Activated CD4-positive, alpha-beta T cell treated with anti-CD3 and anti-CD28 coated beads for 36 hours (primary cell): Measurements from ENCODE around the gene WNT1. TPM values are rescaled to one million over a fixed set of nuclear protein-coding genes. Genes with fewer than 3 reads are reported as not detected.

Experiments used
- ATAC-seq: fragments of 200-7000 bp; cut with Tn5 transposase; one replicate; pipeline ENCODE4 v1.10.0; 2021; ENCODE audit warnings: mild to moderate bottlenecking, moderate library complexity
- CTCF ChIA-PET: fragments of 350-600 bp; sonication (Branson Sonifier 250); formaldehyde crosslinking; loops from one replicate; lab custom pipeline; 2021; ENCODE audit warnings: antibody characterized with exemption; lab: Charles Lee
- POLR2A ChIA-PET: fragments of 350-600 bp; sonication (Branson Sonifier 250); formaldehyde crosslinking; loops from one replicate; lab custom pipeline; 2021; ENCODE audit warnings: antibody characterized with exemption, inconsistent platforms; lab: Charles Lee
- DNase-seq: peaks from one replicate; pipeline ENCODE4 v3.0.0-alpha.2; 2020
- H3K27ac Mint-ChIP-seq: one replicate; pipeline ENCODE4 v1.8.0; 2021; ENCODE audit warnings: mixed read lengths
- H3K27me3 Mint-ChIP-seq: one replicate; pipeline ENCODE4 v1.8.0; 2021; ENCODE audit warnings: mixed read lengths
- H3K36me3 Mint-ChIP-seq: one replicate; pipeline ENCODE4 v1.8.0; 2021; ENCODE audit warnings: low read depth, mixed read lengths
- H3K4me1 Mint-ChIP-seq: one replicate; pipeline ENCODE4 v1.8.0; 2021; ENCODE audit warnings: mixed read lengths
- H3K4me3 Mint-ChIP-seq: one replicate; pipeline ENCODE4 v1.8.0; 2021; ENCODE audit warnings: mild to moderate bottlenecking, moderate library complexity, mixed read lengths
- H3K9me3 Mint-ChIP-seq: one replicate; pipeline ENCODE4 v1.8.0; 2021; ENCODE audit warnings: low read depth, mixed read lengths
- intact Hi-C, 2 experiments: fragments of 100-400 bp; cut with DNase I in 1 of 2; cut with micrococcal nuclease in 1 of 2; formaldehyde crosslinking; loops; one replicate each; pipeline versions ENCODE4 v1.14.2 to v1.15.1; 2022 to 2024; cut with DNase I, micrococcal nuclease
- total RNA-seq, 2 experiments: library from RNA; stranded (reverse); gene quantifications; one replicate each; pipeline ENCODE4 v1.2.3, GENCODE V29; 2021

The WNT1 gene
- total RNA-seq, 2 experiments from 2014 or later: not detected

- H3K9me3 Mint-ChIP-seq: no peaks in the 10 kb centered on the region
- H3K36me3 Mint-ChIP-seq: no peaks in the 10 kb centered on the region
- H3K4me3 Mint-ChIP-seq: peak overlapping the region; percentile 54
- POLR2A ChIA-PET: no interaction called here
- peaks cover 63% of the 10 kb centered on the region for H3K27me3 Mint-ChIP-seq
- ATAC-seq: no peak
- H3K27ac Mint-ChIP-seq: no peak overlapping the region
- peaks cover 50% of the 10 kb centered on the region for H3K4me1 Mint-ChIP-seq
- intact Hi-C loops: loop anchor here (1.0 to 5.0 kb wide), 4 partner anchors 15 to 128 kb away; partner anchors contain the start of genes DDX23 (in 1 of the 2) and DHH (in 1 of the 2)
- CTCF ChIA-PET: interaction anchor here (0.5 to 13.1 kb wide), 13 partner anchors 7 to 1722 kb away, joined by 3 to 246 read pairs (median 6); partner anchors contain the start of genes DDN, DDX23 and FKBP11
- peak; percentile 65 for DNase-seq
These were observed 2.3 kb downstream of the WNT1 start for GRCh38 chr12:48980389-48980952.

GRCh38 chr12:48980953-48981756 lies 3.0 kb downstream of the WNT1 start:
- intact Hi-C loops: loop anchor here (1.0 to 5.0 kb wide), 4 partner anchors 14 to 128 kb away; partner anchors contain the start of genes DDX23 (in 1 of the 2) and DHH (in 1 of the 2)
- no peaks in the 10 kb centered on the region for H3K36me3 Mint-ChIP-seq
- DNase-seq: peak; percentile 69
- peaks cover 62% of the 10 kb centered on the region for H3K27me3 Mint-ChIP-seq
- H3K4me3 Mint-ChIP-seq: peak overlapping the region; percentile 54
- no peaks in the 10 kb centered on the region for H3K9me3 Mint-ChIP-seq
- ChIA-PET POLR2A (no interaction called here), CTCF (interaction anchor here (1.3 to 13.1 kb wide), 5 partner anchors 12 to 129 kb away, joined by 6 to 246 read pairs (median 54); partner anchors contain the start of genes DDN, DDX23 and FKBP11)
- H3K4me1 Mint-ChIP-seq: peaks cover 49% of the 10 kb centered on the region
- peak; percentile 25 for ATAC-seq
- H3K27ac Mint-ChIP-seq: peak overlapping the region; percentile 58

- ChIA-PET CTCF (interaction anchor here (0.8 to 13.1 kb wide), 9 partner anchors 12 to 130 kb away, joined by 3 to 246 read pairs (median 9); partner anchors contain the start of genes DDN, DDX23 and FKBP11), POLR2A (no interaction called here)
- Mint-ChIP-seq H3K27me3 (peaks cover 59% of the 10 kb centered on the region), H3K27ac (peak overlapping the region; percentile 58), H3K4me1 (peaks cover 47% of the 10 kb centered on the region), H3K36me3 (no peaks in the 10 kb centered on the region), H3K9me3 (no peaks in the 10 kb centered on the region), H3K4me3 (peak overlapping the region; percentile 54)
- intact Hi-C loops: loop anchor here in 1 of 2 experiments (2.0 to 5.0 kb wide), 2 partner anchors 111 to 129 kb away; partner anchors contain the start of genes DDX23 and DHH
- no peak for ATAC-seq
- no peak for DNase-seq
These were observed 3.6 kb downstream of the WNT1 start for GRCh38 chr12:48981757-48982157.

GRCh38 chr12:48982397-48983080 lies 4.4 kb downstream of the WNT1 start:
- intact Hi-C loops: loop anchor here in 1 of 2 experiments (5.0 kb wide), 1 partner anchor 110 kb away; the partner anchor contains the start of gene DHH
- peaks cover 56% of the 10 kb centered on the region for H3K27me3 Mint-ChIP-seq
- H3K27ac Mint-ChIP-seq: no peak overlapping the region
- ChIA-PET CTCF (interaction anchor here (0.6 to 13.1 kb wide), 12 partner anchors 13 to 313 kb away, joined by 3 to 246 read pairs (median 3); partner anchors contain the start of genes DDN, DDX23, FKBP11 and PRPH), POLR2A (interaction anchor here (0.7 kb wide), 1 partner anchor 26 kb away, joined by 4 read pairs; no protein-coding TSS in a partner anchor)
- no peaks in the 10 kb centered on the region for H3K36me3 Mint-ChIP-seq
- H3K4me3 Mint-ChIP-seq: no peak overlapping the region
- peaks cover 39% of the 10 kb centered on the region for H3K4me1 Mint-ChIP-seq
- no peak for ATAC-seq
- no peaks in the 10 kb centered on the region for H3K9me3 Mint-ChIP-seq
- no peak for DNase-seq

- no peak for DNase-seq
- Mint-ChIP-seq H3K9me3 (no peaks in the 10 kb centered on the region), H3K4me1 (peaks cover 18% of the 10 kb centered on the region), H3K27ac (no peak overlapping the region), H3K36me3 (no peaks in the 10 kb centered on the region), H3K27me3 (peaks cover 56% of the 10 kb centered on the region), H3K4me3 (no peak overlapping the region)
- ATAC-seq: no peak
- ChIA-PET POLR2A (no interaction called here), CTCF (interaction anchor here (0.5 to 13.1 kb wide), 4 partner anchors 12 to 1147 kb away, joined by 3 to 246 read pairs (median 3); partner anchors contain the start of gene DDN)
- intact Hi-C loops: no loop called here
These were observed 7.4 kb downstream of the WNT1 start for GRCh38 chr12:48985475-48985897.

- Mint-ChIP-seq H3K27me3 (peaks cover 56% of the 10 kb centered on the region), H3K36me3 (no peaks in the 10 kb centered on the region), H3K4me1 (peaks cover 14% of the 10 kb centered on the region), H3K9me3 (no peaks in the 10 kb centered on the region), H3K27ac (no peak overlapping the region), H3K4me3 (no peak overlapping the region)
- intact Hi-C loops: no loop called here
- no peak for ATAC-seq
- ChIA-PET POLR2A (no interaction called here), CTCF (interaction anchor here (0.6 to 13.1 kb wide), 3 partner anchors 12 to 1146 kb away, joined by 3 to 246 read pairs (median 3); partner anchors contain the start of gene DDN)
- DNase-seq: no peak
These were observed 7.8 kb downstream of the WNT1 start for GRCh38 chr12:48985901-48986300.

- intact Hi-C loops: no loop called here
- no peaks in the 10 kb centered on the region for H3K36me3 Mint-ChIP-seq
- H3K27ac Mint-ChIP-seq: no peak overlapping the region
- no peaks in the 10 kb centered on the region for H3K9me3 Mint-ChIP-seq
- no peak for DNase-seq
- H3K4me3 Mint-ChIP-seq: no peak overlapping the region
- peaks cover 49% of the 10 kb centered on the region for H3K27me3 Mint-ChIP-seq
- ChIA-PET POLR2A (no interaction called here), CTCF (interaction anchor here (0.6 to 13.1 kb wide), 10 partner anchors 9 to 284 kb away, joined by 3 to 246 read pairs (median 10); partner anchors contain the start of genes DDN, WNT1 and WNT10B)
- H3K4me1 Mint-ChIP-seq: peaks cover 6% of the 10 kb centered on the region
- no peak for ATAC-seq
These were observed 8.7 kb downstream of the WNT1 start for GRCh38 chr12:48986720-48987291.

- Mint-ChIP-seq H3K4me3 (no peak overlapping the region), H3K9me3 (no peaks in the 10 kb centered on the region), H3K27me3 (peaks cover 41% of the 10 kb centered on the region), H3K36me3 (no peaks in the 10 kb centered on the region), H3K27ac (no peak overlapping the region), H3K4me1 (no peaks in the 10 kb centered on the region)
- POLR2A ChIA-PET: interaction anchor here (0.6 to 1.2 kb wide), 5 partner anchors 32 to 149 kb away, joined by 3 to 5 read pairs (median 3); no protein-coding TSS in a partner anchor
- ATAC-seq (peak; percentile 85), DNase-seq (peak; percentile 89)
- CTCF ChIA-PET: interaction anchor here (0.6 to 13.1 kb wide), 67 partner anchors 9 to 1246 kb away, joined by 3 to 246 read pairs (median 4); partner anchors contain the start of genes ARF3, DDN, DDX23 and DHH
- intact Hi-C loops: loop anchor here (1.0 to 2.0 kb wide), 4 partner anchors 13 to 135 kb away; partner anchors contain the start of gene FKBP11 (in 1 of the 2)
These were observed 10.0 kb downstream of the WNT1 start for GRCh38 chr12:48988030-48988649.

GRCh38 chr12:48990552-48990951 lies 12.4 kb downstream of the WNT1 start:
- no peak for ATAC-seq
- DNase-seq: no peak
- no peak overlapping the region for H3K27ac Mint-ChIP-seq
- intact Hi-C loops: no loop called here
- POLR2A ChIA-PET: interaction anchor here (0.6 kb wide), 1 partner anchor 281 kb away, joined by 4 read pairs; no protein-coding TSS in a partner anchor
- H3K36me3 Mint-ChIP-seq: no peaks in the 10 kb centered on the region
- H3K4me1 Mint-ChIP-seq: peaks cover 6% of the 10 kb centered on the region
- CTCF ChIA-PET: interaction anchor here (1.0 kb wide), 1 partner anchor 64 kb away, joined by 3 read pairs; no protein-coding TSS in a partner anchor
- H3K4me3 Mint-ChIP-seq: no peak overlapping the region
- peaks cover 49% of the 10 kb centered on the region for H3K27me3 Mint-ChIP-seq
- H3K9me3 Mint-ChIP-seq: no peaks in the 10 kb centered on the region
